ENCODE results near the gene SLC18A3.

DNA sequence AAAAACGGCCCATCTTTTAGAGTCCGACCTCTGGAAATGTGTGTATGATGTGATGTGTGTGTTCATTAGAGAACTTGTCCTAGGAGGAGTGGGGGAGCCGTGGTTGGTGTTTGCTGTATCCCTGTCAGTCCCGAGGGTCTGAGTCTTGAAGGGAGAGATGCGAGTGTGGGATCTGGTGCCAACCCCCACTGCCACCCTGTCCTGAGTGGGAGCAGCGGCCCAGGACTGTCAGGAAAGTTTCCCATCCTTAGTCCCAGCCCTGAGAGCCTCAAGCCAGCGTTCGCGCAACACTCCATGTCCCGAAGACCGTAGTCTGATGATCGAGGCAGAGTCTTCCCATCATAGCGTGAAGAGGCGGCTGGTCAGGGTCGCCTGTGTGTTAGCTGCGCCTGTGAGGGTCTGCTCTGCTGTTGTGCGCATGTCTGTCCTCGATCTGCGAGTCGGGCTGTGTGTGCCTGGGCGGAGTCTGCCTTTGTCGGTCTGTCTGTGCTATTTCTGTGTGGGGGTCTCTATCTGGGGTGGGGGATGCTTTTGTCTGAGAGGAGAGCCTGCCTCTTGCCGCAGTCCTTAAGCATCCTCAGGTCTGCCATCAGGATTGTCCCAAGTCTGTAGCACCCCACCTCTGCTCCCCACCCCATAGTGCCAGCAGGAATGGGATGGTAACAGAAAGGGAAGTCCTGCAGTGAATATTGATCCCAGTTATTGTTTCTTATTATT lies 3.2 kb downstream of the SLC18A3 start:
- no peak for TF ChIP-seq NFE2L1 (CRISPR knock-in tag; IDR thresholded peaks at IDR 0.05)
- no peak for TF ChIP-seq TEAD4 (CRISPR knock-in tag; IDR thresholded peaks at IDR 0.05)
- TF ChIP-seq NFYB (CRISPR knock-in tag; conservative IDR thresholded peaks at IDR 0.05; ENCODE audit: low read depth), result no peak
- TF ChIP-seq JUN (CRISPR knock-in tag; IDR thresholded peaks at IDR 0.05), result no peak
- TF ChIP-seq, protein P1, sequence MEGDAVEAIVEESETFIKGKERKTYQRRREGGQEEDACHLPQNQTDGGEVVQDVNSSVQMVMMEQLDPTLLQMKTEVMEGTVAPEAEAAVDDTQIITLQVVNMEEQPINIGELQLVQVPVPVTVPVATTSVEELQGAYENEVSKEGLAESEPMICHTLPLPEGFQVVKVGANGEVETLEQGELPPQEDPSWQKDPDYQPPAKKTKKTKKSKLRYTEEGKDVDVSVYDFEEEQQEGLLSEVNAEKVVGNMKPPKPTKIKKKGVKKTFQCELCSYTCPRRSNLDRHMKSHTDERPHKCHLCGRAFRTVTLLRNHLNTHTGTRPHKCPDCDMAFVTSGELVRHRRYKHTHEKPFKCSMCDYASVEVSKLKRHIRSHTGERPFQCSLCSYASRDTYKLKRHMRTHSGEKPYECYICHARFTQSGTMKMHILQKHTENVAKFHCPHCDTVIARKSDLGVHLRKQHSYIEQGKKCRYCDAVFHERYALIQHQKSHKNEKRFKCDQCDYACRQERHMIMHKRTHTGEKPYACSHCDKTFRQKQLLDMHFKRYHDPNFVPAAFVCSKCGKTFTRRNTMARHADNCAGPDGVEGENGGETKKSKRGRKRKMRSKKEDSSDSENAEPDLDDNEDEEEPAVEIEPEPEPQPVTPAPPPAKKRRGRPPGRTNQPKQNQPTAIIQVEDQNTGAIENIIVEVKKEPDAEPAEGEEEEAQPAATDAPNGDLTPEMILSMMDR (IDR thresholded peaks at IDR 0.05), result no peak
- TF ChIP-seq KAT7 (CRISPR knock-in tag; IDR thresholded peaks at IDR 0.05; ENCODE audit: borderline replicate concordance), result no peak

All from WTC11 (cell line).